Measurements from ENCODE around the gene SPEF2. TPM values are rescaled to one million over a fixed set of nuclear protein-coding genes. Genes with fewer than 3 reads are reported as not detected.

SPEF2 gene
- total RNA-seq, 1 donor from 2014 or later, result 17.5 TPM

Small RNA genes within 50 kb of the gene (small RNA-seq; reads per million reads assigned to genes)
- gene RNU7-130P (ENCODE audit: low replicate concordance), result not detected

Other genes starting within 250 kb of the SPEF2 start
- 0.98 TPM for gene IL7R, start 239.0 kb downstream of the SPEF2 start, total RNA-seq

Data from temporal lobe (tissue), 2 donors.